HEK293T (cell line): ENCODE data around the gene DAD1.

Source experiments
- CTCF ChIA-PET: fragments of 350-600 bp; formaldehyde crosslinking; extraction: SDS; loops from one replicate; lab custom pipeline; 2021; ENCODE audit warnings: antibody characterized with exemption, inconsistent platforms; lab: Yijun Ruan, JAX
- POLR2A ChIA-PET: fragments of 350-600 bp; formaldehyde crosslinking; extraction: SDS; loops from one replicate; lab custom pipeline; 2020; ENCODE audit warnings: antibody characterized with exemption, inconsistent platforms; lab: Yijun Ruan, JAX
- DNase-seq: peaks from one replicate; pipeline ENCODE4 v3.0.0; 2012; ENCODE audit warnings: mixed read lengths; ENCODE audit errors: extremely low spot score
- ARNT ChIP-seq: fragments of 450-650 bp; IDR thresholded peaks from 2 replicates; pipeline ENCODE4 v1.6.1; 2017; ENCODE audit warnings: mild to moderate bottlenecking
- BHLHE40 ChIP-seq: fragments of 450-650 bp; IDR thresholded peaks from 2 replicates; pipeline ENCODE4 v1.6.1; 2016; ENCODE audit warnings: mild to moderate bottlenecking, moderate library complexity, borderline replicate concordance
- CTBP1 ChIP-seq: fragments of 450-650 bp; IDR thresholded peaks from 2 replicates; pipeline ENCODE4 v1.6.1; 2016; ENCODE audit warnings: borderline replicate concordance
- ELF4 ChIP-seq: fragments of 450-650 bp; IDR thresholded peaks from 2 replicates; pipeline ENCODE4 v1.6.1; 2017; ENCODE audit warnings: antibody characterized with exemption
- FOXA1 ChIP-seq: fragments of 450-650 bp; IDR thresholded peaks from 2 replicates; pipeline ENCODE4 v1.6.1; 2016; ENCODE audit warnings: mild to moderate bottlenecking
- FOXK2 ChIP-seq: fragments of 450-650 bp; IDR thresholded peaks from 2 replicates; pipeline ENCODE4 v1.6.1; 2016; ENCODE audit warnings: mild to moderate bottlenecking
- FOXM1 ChIP-seq: fragments of 450-650 bp; IDR thresholded peaks from 2 replicates; pipeline ENCODE4 v1.6.1; 2017; ENCODE audit warnings: mild to moderate bottlenecking, borderline replicate concordance
- HDGF ChIP-seq: fragments of 450-650 bp; IDR thresholded peaks from 2 replicates; pipeline ENCODE4 v1.6.1; 2017; ENCODE audit warnings: antibody characterized with exemption, borderline replicate concordance
- L3MBTL2 ChIP-seq: fragments of 450-650 bp; conservative IDR thresholded peaks from 2 replicates; pipeline ENCODE4 v1.6.1; 2016; ENCODE audit warnings: mild to moderate bottlenecking
- LEF1 ChIP-seq: fragments of 450-650 bp; IDR thresholded peaks from 2 replicates; pipeline ENCODE4 v1.6.1; 2017; ENCODE audit warnings: mild to moderate bottlenecking, borderline replicate concordance
- NFRKB ChIP-seq: fragments of 450-650 bp; IDR thresholded peaks from 2 replicates; pipeline ENCODE4 v1.6.1; 2016; ENCODE audit warnings: mild to moderate bottlenecking, moderate library complexity
- PKNOX1 ChIP-seq: fragments of 450-650 bp; IDR thresholded peaks from 2 replicates; pipeline ENCODE4 v1.6.1; 2016
- SP1 ChIP-seq: fragments of 450-650 bp; IDR thresholded peaks from 2 replicates; pipeline ENCODE4 v1.6.1; 2017
- SUZ12 ChIP-seq: fragments of 450-650 bp; IDR thresholded peaks from 2 replicates; pipeline ENCODE4 v1.6.1; 2016; ENCODE audit warnings: mild to moderate bottlenecking
- TARDBP ChIP-seq: fragments of 450-650 bp; IDR thresholded peaks from 2 replicates; pipeline ENCODE4 v1.6.1; 2016
- ZNF384 ChIP-seq: fragments of 450-650 bp; IDR thresholded peaks from 2 replicates; pipeline ENCODE4 v1.6.1; 2016

The DAD1 gene

GRCh38 chr14:22520796-22521195, 68.2 kb downstream of the DAD1 start:
- ChIA-PET CTCF (no interaction called here), POLR2A (no interaction called here)
- DNase-seq: no peak
- TF ChIP-seq FOXK2 (no peak), SUZ12 (no peak), SP1 (no peak), NFRKB (no peak), CTBP1 (no peak), LEF1 (no peak), ARNT (no peak), FOXA1 (no peak), TARDBP (no peak), L3MBTL2 (no peak), HDGF (no peak), FOXM1 (no peak), BHLHE40 (no peak), ELF4 (no peak), ZNF384 (no peak)

GRCh38 chr14:22519877-22520685, 68.9 kb downstream of the DAD1 start:
- CTCF ChIA-PET: interaction anchor here (0.7 kb wide), 1 partner anchor 32 kb away, joined by 3 read pairs; no protein-coding TSS in a partner anchor

GRCh38 chr14:22518073-22518472, 71.0 kb downstream of the DAD1 start:
- CTCF ChIA-PET: interaction anchor here (1.6 kb wide), 1 partner anchor 39 kb away, joined by 6 read pairs; no protein-coding TSS in a partner anchor
- DNase-seq: no peak
- TF ChIP-seq NFRKB (no peak), L3MBTL2 (no peak), ELF4 (no peak), FOXA1 (no peak), PKNOX1 (no peak)
- POLR2A ChIA-PET: no interaction called here

More at GRCh38 chr14:22519877-22520685, 68.9 kb downstream of the DAD1 start:
- no peak for TF ChIP-seq HDGF
- TF ChIP-seq FOXK2: no peak
- no peak for TF ChIP-seq LEF1
- no peak for TF ChIP-seq ELF4
- TF ChIP-seq PKNOX1: no peak
- no peak for TF ChIP-seq TARDBP
- TF ChIP-seq NFRKB: no peak
- TF ChIP-seq ARNT: no peak
- no peak for TF ChIP-seq FOXA1
- no peak for TF ChIP-seq SUZ12
- TF ChIP-seq L3MBTL2: no peak
- no peak for TF ChIP-seq FOXM1
- no peak for TF ChIP-seq BHLHE40
- no peak for TF ChIP-seq SP1
- no peak for TF ChIP-seq CTBP1
- no peak for TF ChIP-seq ZNF384
- POLR2A ChIA-PET: no interaction called here
- DNase-seq: no peak

- CTCF ChIA-PET: interaction anchor here (1.6 kb wide), 1 partner anchor 40 kb away, joined by 6 read pairs; no protein-coding TSS in a partner anchor
- DNase-seq: no peak
- no peak for TF ChIP-seq TARDBP
- no peak for TF ChIP-seq FOXA1
- no peak for TF ChIP-seq FOXK2
- TF ChIP-seq LEF1: no peak
- no peak for TF ChIP-seq BHLHE40
- no peak for TF ChIP-seq SUZ12
- no peak for TF ChIP-seq ARNT
- POLR2A ChIA-PET: no interaction called here
Measured at GRCh38 chr14:22517117-22517720, 71.8 kb downstream of the DAD1 start.

GRCh38 chr14:22515929-22516328, 73.1 kb downstream of the DAD1 start:
- ChIA-PET POLR2A (no interaction called here), CTCF (no interaction called here)
- DNase-seq: no peak
- TF ChIP-seq FOXK2 (no peak), NFRKB (no peak), ZNF384 (no peak), FOXA1 (no peak), BHLHE40 (no peak), ARNT (no peak), CTBP1 (no peak), TARDBP (no peak), L3MBTL2 (no peak), SUZ12 (no peak), ELF4 (no peak), PKNOX1 (no peak), FOXM1 (no peak), LEF1 (no peak), SP1 (no peak), HDGF (no peak)
